ENCODE results near the gene WDR64.

WDR64 gene

DNA sequence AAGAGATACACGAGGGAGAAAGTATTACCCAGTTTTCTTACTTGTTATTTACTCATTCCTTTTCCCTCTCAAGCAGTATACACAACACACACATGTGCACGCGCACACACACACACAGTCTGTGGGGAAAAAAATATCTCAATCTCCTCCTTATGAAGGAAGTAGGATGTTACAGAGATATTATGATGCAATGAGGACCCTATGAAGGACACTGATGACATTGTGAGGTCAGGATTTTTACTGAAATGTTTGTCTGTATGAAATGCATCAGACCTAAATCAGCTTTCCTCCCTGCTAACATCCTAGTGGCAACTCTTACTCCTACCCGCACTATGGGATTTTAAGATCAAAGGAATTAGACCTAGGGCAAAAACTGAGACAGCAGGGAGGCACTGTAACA, at the start of gene WDR64:
WDR64 (plus strand) TSS at position 270 of the 400 bp plus-strand sequence. CDS start 204 bp downstream, outside the sequence.
- no peak for DNase-seq

- no peak for DNase-seq
Observed at GRCh38 chr1:241603731-241604245, 48.3 kb upstream of the WDR64 start.

DNA sequence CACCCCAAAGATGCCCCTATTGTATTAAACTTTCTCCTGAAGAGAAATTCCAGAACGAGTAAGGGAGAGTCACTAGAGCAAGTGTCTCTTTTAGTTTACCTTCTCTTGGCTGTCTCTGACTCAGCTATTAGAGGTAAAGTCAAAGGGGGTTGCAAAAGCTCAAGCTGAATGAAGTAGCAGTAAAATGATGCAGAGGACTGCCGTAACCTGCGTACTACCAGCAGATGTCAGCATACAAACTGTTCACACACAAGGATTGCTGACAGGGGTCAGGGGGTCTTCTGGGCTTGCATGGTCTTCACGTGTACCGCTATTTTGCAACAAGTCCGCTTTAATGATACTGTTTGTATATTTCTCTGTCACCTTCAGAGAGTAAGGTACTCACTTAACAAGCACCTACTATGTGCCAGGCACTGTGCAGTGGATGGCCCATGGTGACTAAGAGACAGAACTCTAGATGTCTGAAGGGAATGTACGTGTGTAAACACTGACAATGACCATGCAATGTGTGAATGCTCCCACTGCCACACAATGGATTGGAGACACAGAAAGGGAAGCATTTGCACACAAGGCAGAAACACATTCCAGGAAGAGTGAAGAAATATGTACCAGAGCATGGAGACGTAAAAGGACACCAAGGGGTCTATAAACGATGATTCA, 46.8 kb upstream of the WDR64 start:
- no peak for DNase-seq

- no peak for DNase-seq
Observed at GRCh38 chr1:241606544-241606943, 45.5 kb upstream of the WDR64 start.

GRCh38 chr1:241607497-241607896, 44.6 kb upstream of the WDR64 start:
- no peak for DNase-seq

DNA sequence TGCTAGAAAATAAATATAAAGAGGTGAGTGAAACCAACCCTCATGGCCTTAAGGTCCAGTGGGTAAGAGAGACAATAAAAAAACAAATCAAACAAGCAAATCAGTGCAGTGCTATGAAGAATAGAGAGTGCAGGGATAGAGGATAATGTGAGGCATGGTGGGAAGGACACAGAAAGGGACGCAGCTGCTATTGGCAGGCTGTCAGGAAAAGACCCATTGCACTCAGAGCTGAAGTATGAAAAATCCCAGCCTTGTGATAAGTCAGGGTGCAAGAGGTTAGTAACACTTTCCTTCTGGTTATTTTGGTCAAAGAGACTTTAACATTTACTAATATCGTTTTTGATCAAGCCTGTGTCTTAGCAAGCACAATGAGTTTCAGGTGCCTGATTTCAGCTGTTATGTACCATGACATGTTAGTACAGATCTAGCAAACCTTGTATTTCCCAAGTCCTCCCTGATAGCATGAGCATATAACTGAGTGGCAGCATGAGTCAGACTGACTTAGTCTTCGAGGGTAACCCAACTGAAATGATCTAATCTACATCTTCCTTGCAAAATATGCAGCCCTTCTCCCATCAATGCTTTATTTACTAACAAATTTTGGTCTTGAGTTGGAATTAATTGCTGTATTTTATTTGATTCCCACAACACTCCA, 43.6 kb upstream of the WDR64 start:
- no peak for DNase-seq

- no peak for DNase-seq
Observed at GRCh38 chr1:241610056-241610815, 41.8 kb upstream of the WDR64 start.

DNA sequence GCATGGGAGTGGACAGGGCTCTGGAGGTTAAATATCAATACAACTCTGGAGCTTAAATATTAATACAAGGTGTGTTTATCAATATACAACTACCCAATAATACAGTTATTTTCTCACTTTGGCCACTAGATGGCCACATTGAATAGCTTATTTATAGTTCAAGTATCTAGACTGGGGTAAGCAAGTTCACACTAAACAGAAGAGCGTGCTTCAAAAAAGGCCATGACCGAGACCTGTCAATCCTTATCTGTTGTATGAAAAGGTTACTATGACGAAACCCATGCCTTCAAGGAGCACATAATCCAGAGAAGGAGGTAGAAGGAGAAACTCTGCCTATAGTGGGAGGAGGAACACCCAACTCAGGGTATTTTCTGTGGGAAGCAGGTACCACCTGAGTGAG, 41.0 kb upstream of the WDR64 start:
- DNase-seq: no peak

GRCh38 chr1:241611736-241612135, 40.3 kb upstream of the WDR64 start:
- no peak for DNase-seq

GRCh38 chr1:241612533-241613477, 39.3 kb upstream of the WDR64 start:
- no peak for DNase-seq

DNA sequence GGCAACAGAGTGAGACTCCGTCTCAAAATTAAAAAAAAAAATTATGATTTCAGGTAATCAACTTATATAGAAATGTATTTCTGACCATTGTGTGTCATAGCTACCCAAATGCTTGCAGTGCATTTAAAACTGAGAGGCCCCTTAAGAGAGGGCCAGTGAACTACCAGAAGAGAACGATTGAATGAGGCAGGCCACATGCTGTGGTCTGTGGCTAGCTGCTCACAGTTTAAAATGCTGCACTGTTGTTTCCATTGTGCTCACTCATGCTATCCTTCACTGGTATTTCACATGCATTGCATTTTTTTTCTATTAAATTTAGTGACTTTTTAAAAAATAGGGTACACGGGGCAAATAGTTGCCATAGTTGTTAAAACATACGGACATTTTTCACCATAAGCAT, 37.9 kb upstream of the WDR64 start:
- DNase-seq: peak; percentile 16

- no peak for DNase-seq
Observed at GRCh38 chr1:241614572-241614971, 37.5 kb upstream of the WDR64 start.

DNA sequence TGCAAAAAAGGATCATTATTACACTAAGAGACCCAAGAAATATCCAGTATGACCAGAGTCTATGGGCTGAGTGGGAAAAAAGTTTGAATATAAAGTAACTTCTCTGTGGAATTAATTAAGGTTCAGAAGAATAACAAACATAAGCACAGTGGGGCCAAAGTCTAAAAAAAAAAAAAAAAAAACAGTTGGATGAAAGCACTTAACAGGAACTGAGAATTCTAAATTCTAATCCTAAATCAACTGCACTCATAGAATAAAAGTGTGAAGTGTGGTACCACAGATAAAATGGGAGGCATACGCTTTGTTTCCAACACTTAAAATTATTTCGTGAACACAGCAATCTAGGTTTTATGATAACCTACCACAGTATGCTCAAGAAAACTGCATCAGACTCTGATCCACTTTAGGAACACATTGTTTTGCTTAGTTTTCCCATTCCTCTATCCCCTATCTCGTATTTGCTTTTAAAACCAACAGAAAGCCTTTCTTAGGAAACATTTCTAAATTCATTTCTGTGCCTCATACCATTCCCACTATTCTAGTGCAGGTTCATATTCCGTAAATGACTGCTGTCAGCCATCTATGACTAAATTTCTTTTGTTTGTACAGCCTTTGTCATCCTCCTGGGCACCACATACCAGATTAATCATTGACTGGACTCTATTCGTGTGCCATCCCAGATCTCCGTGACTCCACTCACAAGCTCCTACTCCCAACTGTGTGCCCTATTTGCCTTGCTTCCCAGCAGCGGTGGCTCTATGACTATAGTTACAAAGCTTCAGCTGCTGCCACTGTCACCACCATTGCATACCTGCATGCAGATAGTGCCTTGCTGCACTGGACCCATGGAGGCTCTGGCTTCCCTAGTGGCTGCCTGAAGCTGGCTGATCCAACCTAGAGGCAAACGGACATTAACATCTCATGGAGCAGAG, 36.8 kb upstream of the WDR64 start:
- no peak for DNase-seq

GRCh38 chr1:241617426-241617825, 34.7 kb upstream of the WDR64 start:
- DNase-seq: no peak

DNA sequence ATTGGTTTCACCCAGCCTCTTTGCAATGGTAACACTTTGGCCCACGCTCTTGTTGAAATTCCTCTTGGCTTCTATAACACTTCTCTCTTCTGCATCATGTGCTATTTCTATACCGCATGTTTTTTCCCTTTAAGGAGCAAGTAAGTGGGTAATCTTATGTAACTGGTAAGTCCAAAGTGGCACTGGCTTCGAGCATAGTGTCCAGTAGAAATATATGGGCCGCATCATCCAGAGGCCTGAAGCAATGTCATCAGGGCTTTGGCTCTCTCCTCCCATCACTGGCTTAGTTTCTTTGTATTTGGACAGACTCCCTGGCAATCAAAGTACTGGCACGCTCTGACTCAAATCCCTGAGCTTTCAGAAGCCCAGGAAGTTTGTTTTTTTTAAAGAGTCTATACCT, 29.4 kb upstream of the WDR64 start:
- DNase-seq: no peak

- no peak for DNase-seq
Observed at GRCh38 chr1:241624935-241625334, 27.1 kb upstream of the WDR64 start.

GRCh38 chr1:241627453-241628259, 24.4 kb upstream of the WDR64 start:
- peak; percentile 44 for DNase-seq

- no peak for DNase-seq
Observed at GRCh38 chr1:241630005-241630404, 22.1 kb upstream of the WDR64 start.

DNA sequence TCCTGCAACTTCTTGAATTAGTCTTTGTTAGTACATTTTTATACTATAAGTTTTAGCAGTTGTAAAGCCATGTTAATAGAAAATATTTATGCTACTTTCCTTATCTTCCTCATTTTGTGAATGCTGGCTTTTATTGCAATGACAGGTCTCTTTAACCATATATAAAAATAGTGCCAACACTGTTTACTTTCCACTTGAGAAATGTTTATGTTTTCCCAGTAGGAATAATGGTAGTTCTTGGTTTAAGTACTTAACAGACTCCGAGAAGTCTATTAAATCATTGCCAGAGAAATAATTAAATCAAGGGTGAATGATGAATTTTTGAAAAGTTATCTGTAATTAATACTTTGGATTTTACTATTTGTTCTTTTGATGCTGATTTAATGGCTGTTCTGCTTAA, 21.6 kb upstream of the WDR64 start:
- no peak for DNase-seq

- no peak for DNase-seq
Observed at GRCh38 chr1:241630899-241631298, 21.2 kb upstream of the WDR64 start.

GRCh38 chr1:241631674-241632073, 20.4 kb upstream of the WDR64 start:
- no peak for DNase-seq

All from stimulated activated CD4-positive, alpha-beta T cell treated with anti-CD3 and anti-CD28 coated beads, Interleukin-15, amount 100 ng/mL, for 24 hours (primary cell).